ENCODE results near the gene OR8D4.
"Not testable (repeated sequence)": the region's sequence is repeated elsewhere in the genome, so short reads cannot be mapped to it uniquely, and the experiment has no call there.

The OR8D4 gene

GRCh38 chr11:123901867-123902266 is at the start of gene OR8D4:
TSS of gene OR8D4 (plus strand) at chr11:123902167. CDS start at chr11:123906432, 4,265 bp downstream.
- no peak for DNase-seq

- DNase-seq, result no peak
Measured at GRCh38 chr11:123852321-123852720, 49.6 kb upstream of the OR8D4 start.

GRCh38 chr11:123853038-123853437 is 48.9 kb upstream of the OR8D4 start:
- no peak for DNase-seq

DNA sequence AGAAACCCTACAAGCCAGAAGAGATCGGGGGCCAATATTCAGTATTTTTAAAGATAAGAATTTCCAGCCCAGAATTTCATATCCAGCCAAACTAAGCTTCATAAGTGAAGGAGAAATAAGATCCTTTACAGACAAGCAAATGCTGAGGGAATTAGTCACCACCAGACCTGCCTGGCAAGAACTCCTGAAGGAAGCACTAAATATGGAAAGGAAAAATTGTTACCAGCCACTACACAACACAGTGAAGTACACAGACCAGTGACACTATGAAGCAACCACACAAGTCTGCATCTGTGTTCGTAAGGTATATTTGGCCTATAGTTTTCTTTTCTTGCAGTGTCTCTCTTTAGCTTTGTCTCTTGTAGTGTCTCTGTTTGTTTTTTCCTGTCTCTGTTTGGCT is 45.5 kb upstream of the OR8D4 start:
- DNase-seq, result no peak

- DNase-seq, result no peak
Measured at GRCh38 chr11:123859731-123860130, 42.2 kb upstream of the OR8D4 start.

- DNase-seq, result not testable (repeated sequence)
Measured at GRCh38 chr11:123865293-123865692, 36.7 kb upstream of the OR8D4 start.

- not testable (repeated sequence) for DNase-seq
Measured at GRCh38 chr11:123867795-123868194, 34.2 kb upstream of the OR8D4 start.

DNA sequence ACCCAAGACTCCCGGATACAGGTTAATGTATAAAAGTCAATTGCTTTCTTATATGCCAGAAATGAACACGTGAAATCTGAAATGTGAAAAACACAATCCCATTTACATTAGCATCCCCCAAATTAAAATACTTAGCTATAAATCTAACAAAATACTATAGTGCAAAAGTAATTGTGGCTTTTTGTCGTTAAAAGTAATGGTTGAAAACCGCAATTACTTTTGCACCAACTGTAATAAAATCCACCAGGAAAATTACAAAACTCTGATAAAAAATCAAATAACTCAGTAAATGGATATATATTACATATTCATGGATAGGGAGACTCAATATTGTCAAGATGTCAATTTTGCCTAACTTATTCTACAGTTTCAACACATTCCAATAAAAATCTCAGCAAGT is 21.1 kb upstream of the OR8D4 start:
- DNase-seq, result no peak

DNA sequence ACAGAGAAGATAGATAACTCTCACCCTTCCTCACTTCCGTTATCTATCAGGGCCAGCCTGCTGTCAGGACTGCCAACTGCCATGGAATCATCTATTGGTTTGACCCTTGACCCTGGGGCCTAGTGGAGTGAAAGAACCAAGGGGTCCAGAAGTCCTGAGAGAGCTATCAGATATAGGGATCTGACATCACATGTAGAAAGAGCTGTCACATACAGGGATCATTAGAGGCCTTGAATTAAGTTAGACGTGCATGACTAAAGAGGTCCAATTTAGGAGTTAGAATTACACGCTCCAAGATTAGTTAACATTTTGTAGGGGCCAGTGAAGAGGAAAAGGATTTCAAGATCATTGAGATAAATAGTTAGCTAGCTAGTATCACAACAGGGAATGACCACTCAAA is 16.4 kb upstream of the OR8D4 start, which contains the start of gene TMEM225:
TMEM225 (minus strand) TSS at position 101 of the 400 bp plus-strand sequence. CDS start 245 bp downstream, outside the sequence.
- DNase-seq, result no peak

GRCh38 chr11:123892031-123892430 is 9.9 kb upstream of the OR8D4 start:
- DNase-seq, result no peak

DNA sequence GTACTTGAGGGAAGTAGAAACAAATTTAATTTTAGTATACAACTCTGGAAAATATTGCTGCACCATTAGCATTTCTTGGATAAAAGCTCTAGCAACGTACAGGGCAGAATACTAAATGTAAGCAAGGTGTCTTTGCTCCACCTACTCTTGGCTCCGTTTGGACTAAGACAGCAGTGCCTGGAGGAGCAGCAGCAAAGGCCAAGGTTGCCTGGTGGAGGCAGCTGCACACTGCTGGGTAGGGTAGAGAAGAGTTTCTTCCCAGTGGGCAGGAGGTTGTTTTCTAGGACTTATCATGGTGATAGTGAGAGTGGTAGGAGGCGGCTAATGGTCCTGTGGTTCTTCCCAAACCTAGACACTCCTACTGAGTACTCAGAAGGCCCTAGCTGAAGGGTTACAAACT is 2.2 kb upstream of the OR8D4 start:
- DNase-seq, result no peak

DNA sequence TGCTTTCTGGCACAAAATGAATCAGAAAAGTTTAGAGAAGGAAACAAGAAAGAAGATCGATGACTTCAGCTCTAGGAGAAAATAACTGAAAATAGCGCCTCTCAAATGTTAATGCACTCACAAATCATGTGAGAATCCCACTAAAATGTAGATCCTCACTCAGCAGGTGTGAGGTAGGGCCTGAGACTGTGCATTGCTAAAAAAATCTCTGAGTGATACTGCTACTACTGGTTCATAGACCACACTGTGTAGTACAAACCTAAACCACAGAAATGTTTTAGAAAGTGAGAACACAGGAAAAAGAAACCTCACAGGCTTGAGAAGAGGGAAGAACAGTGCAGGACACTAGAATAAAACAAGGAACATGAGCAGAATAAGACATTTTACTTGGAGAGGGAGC is 2.0 kb downstream of the OR8D4 start:
- DNase-seq, result no peak

GRCh38 chr11:123904932-123905331 is 3.0 kb downstream of the OR8D4 start:
- no peak for DNase-seq

GRCh38 chr11:123905826-123906225 is 3.9 kb downstream of the OR8D4 start:
- DNase-seq, result no peak

DNA sequence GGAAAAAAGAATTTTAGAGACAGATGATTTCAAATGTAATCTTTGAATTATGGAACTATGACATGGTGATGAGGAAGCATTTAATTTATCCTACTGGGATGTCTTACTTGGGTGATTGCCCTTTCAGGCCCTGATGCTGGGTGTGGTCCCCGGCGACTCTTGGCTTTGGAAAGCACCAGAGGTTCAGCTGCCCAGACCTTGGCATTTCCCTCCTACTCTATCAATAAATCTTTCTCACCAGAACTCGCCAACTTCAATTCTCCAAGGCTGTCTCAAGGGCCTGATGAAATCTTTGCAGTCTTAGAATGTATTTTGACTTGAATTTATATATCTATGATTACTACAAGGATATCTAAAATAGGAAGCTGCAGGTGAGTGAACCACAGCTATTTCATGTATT is 19.0 kb downstream of the OR8D4 start:
- DNase-seq, result no peak

- DNase-seq, result no peak
Measured at GRCh38 chr11:123924027-123924426, 22.1 kb downstream of the OR8D4 start.

- DNase-seq, result no peak
Measured at GRCh38 chr11:123939317-123939716, 37.4 kb downstream of the OR8D4 start, which contains the start of gene OR4D5. TSS of gene OR4D5 (plus strand) at chr11:123939617. CDS start at chr11:123939617, 0 bp downstream.

DNA sequence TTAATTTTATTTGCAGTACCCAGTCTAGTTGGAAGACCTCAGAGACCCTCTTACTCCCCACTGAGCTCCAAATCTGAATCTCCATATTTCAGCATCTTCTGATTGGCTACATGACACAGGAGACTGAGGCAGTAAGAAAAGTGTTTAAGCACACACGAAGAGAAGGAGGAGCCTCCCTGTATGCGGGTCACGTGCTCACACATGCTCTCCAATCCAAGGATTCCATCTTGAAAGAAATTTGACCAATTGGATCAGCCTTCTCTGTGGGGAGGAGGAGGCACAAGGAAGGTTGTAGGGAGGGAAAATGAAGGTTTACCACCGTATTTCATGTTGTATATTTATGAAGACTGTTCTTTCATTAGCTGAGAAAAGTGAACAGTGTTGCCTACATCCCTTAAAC is 40.4 kb downstream of the OR8D4 start:
- DNase-seq, result no peak

DNA sequence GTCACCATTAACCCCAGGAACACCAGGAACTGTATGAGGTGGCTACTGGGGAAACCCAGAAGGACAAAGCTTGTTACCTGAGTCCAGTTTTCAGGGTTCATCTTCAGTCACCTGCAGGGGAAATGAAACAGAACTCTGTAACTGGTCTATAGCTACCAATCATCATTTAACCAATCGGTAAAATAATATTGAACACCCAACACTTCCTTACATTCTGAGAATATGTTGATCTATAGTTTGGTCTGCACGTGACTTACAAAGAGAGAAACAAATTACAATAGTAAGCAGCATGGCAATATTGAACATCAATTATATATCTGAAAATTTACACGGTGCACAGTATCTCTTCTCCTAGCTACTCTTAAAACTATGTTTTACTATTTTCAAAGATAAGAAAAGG is 41.8 kb downstream of the OR8D4 start, which contains the start of gene OR6T1:
OR6T1 (minus strand) TSS at position 101 of the 400 bp plus-strand sequence; CDS start at position 101, 0 bp downstream.
- DNase-seq, result no peak

DNA sequence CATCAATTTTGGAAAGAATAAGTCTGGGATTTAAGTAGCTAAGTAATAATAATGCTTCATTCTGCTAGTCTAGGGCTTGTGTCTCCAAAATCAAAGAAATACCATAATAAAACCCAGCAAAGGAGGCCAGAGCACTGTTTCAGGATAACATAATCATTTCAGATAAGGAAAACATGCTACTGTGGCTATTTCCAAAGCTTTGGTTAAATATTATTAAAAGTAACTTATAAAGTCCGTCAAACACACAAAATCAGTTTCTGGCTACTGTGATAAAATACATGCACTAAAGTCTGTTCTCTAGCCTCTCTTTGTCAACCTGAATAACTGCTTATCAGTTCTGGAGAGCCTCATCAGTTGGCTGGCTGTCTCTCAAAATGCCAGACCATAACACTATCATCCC is 43.2 kb downstream of the OR8D4 start:
- DNase-seq, result no peak

DNA sequence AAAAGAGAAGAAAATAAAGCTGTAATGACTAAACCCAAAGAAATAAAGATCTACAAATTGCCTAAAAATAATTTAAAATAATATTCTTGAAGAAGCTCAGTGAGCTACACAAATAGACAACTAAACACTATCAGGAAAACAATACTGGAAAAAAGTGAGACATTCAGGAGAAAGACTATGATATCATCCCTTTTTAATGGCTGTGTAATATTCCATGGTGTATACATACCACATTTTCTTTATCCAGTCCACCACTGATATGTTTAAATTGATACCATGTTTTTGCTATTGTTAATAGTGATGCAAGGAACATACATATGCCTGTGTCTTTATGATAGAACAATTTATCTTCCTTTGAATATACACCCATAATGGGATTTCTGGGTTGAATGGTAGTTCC is 54.8 kb downstream of the OR8D4 start:
- no peak for DNase-seq
